Immature natural killer cell (primary cell): Measurements from ENCODE around the gene PPP4R2. TPM values are rescaled to one million over a fixed set of nuclear protein-coding genes. Genes with fewer than 3 reads are reported as not detected.

Source experiments
- DNase-seq, 3 donors: peaks; one replicate each; pipeline ENCODE4 v3.0.0; 2022; ENCODE audit warnings: mixed read lengths in 1 of 3
- H3K27ac Mint-ChIP-seq, 6 donors: one replicate each; pipeline ENCODE4 v1.8.0; 2020; ENCODE audit warnings: mixed read lengths in 6 of 6, mild to moderate bottlenecking in 5 of 6, inconsistent platforms in 4 of 6, moderate library complexity in 3 of 6
- H3K27me3 Mint-ChIP-seq, 3 donors: one replicate each; pipeline ENCODE4 v1.8.0; 2020 to 2021; ENCODE audit warnings: low read depth in 3 of 3, mild to moderate bottlenecking in 3 of 3, mixed read lengths in 3 of 3, moderate library complexity in 3 of 3, inconsistent platforms in 1 of 3
- H3K36me3 Mint-ChIP-seq, 3 donors: one replicate each; pipeline ENCODE4 v1.8.0; 2020; ENCODE audit warnings: mixed read lengths in 3 of 3, inconsistent platforms in 2 of 3, mild to moderate bottlenecking in 2 of 3
- H3K4me1 Mint-ChIP-seq, 2 donors: one replicate each; pipeline ENCODE4 v1.8.0; 2020; ENCODE audit warnings: inconsistent platforms in 2 of 2, mild to moderate bottlenecking in 2 of 2, mixed read lengths in 2 of 2, moderate library complexity in 1 of 2
- H3K4me3 Mint-ChIP-seq, 5 donors: one replicate each; pipeline ENCODE4 v1.8.0; 2020; ENCODE audit warnings: mild to moderate bottlenecking in 5 of 5, mixed read lengths in 5 of 5, inconsistent platforms in 3 of 5, moderate library complexity in 3 of 5
- H3K9me3 Mint-ChIP-seq, 6 donors: one replicate each; pipeline ENCODE4 v1.8.0; 2020; ENCODE audit warnings: mild to moderate bottlenecking in 6 of 6, mixed read lengths in 6 of 6, inconsistent platforms in 4 of 6, moderate library complexity in 3 of 6
- polyA plus RNA-seq, 3 donors: library from polyadenylated mRNA; unstranded; fragments of 300-500 nt; fragmentation: Illumina TruSeq; gene quantifications; one replicate each; pipeline ENCODE4 v1.2.3, GENCODE V29; 2021

The PPP4R2 gene, protein sequence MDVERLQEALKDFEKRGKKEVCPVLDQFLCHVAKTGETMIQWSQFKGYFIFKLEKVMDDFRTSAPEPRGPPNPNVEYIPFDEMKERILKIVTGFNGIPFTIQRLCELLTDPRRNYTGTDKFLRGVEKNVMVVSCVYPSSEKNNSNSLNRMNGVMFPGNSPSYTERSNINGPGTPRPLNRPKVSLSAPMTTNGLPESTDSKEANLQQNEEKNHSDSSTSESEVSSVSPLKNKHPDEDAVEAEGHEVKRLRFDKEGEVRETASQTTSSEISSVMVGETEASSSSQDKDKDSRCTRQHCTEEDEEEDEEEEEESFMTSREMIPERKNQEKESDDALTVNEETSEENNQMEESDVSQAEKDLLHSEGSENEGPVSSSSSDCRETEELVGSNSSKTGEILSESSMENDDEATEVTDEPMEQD
- polyA plus RNA-seq, result 10 to 100 TPM; 27.6 to 47.3 (median 44.9) TPM

DNA sequence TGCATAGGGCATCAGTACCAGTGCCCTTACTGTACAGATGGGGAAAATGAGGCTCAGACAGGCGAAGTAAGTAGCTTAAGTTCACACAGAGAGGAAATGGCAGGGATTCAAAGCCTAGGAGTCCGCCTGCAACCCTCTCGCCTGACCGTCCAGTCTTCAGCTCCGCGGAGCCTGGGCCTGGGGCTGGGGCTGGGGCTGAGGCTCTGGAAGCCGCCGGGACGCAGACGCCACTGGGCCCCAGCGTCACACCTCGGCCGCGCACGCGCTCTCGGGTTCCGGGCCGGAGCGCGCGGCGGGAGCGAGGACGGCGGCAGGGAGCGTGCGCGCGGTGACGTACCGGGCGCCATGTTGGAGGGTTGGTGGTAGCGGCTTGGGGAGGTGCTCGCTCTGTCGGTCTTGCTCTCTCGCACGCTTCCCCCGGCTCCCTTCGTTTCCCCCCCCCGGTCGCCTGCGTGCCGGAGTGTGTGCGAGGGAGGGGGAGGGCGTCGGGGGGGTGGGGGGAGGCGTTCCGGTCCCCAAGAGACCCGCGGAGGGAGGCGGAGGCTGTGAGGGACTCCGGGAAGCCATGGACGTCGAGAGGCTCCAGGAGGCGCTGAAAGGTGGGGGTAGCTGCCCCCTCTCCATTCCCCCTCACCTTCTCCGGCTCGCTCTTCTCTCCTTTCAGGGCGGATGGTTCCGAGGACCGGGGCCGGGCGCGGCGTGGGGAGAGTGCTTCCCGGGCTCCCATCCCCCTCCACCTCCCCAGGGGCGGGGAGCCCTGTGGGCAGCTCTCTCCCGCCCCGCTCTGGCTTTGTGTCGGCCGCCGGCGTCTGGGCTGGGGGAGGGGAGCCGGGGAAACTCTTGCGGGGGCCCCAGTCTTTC, at the start of gene PPP4R2:
TSS of gene PPP4R2 (plus strand) at position 339 of the 861 bp plus-strand sequence. CDS start at position 566, 227 bp downstream.
- Mint-ChIP-seq H3K9me3 (no peaks in the 10 kb centered on the region), H3K4me1 (peaks cover 43 to 51% of the 10 kb centered on the region in 2 donors), H3K36me3 (peaks cover 0 to 6% (median under 1%) of the 10 kb centered on the region in 3 donors), H3K4me3 (peak within 1 kb of the TSS; percentile 83 to 95 (median 91)), H3K27ac (peak within 1 kb of the TSS; percentile 91 to 97 (median 96)), H3K27me3 (peaks cover 0 to 7% (median 6%) of the 10 kb centered on the region in 3 donors)
- DNase-seq, result peak; percentile 93 to 94 (median 94)

DNA sequence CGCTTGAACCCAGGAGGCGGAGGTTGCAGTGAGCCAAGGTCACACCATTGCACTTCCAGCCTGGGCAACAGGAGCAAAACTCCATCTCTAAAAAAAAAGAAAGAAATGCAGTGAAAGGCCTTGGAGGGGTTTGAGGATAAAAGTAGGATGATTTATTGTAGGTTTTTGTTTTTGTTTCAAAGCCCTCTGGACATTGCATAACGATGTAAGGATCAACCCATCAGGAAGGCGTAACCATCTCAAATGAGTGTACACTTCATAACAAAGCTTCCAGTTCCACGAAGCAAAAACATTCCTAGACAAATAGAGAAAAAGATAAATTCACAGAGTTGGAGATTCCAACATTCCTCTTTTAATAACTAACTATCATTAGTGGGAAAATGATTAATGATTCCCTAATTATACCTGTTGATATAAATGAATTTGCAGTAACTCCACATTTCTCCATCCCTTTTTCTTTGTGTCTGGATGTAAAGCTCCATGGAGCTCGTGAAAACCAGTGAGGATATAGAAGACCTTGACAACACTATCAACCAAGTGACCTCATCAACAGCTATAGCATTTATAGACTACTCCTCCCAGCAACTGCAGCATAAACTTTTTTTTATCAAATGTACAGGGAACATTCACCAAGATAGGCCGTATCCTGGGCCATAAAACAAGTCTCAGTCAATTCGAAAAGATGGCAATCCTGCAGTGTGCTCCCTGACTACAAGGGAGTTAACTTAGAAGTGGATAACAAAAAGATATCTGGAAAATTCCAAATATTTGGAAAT, 48.7 kb upstream of the PPP4R2 start:
- Mint-ChIP-seq H3K36me3 (no peaks in the 10 kb centered on the region), H3K27ac (no peak overlapping the region)

DNA sequence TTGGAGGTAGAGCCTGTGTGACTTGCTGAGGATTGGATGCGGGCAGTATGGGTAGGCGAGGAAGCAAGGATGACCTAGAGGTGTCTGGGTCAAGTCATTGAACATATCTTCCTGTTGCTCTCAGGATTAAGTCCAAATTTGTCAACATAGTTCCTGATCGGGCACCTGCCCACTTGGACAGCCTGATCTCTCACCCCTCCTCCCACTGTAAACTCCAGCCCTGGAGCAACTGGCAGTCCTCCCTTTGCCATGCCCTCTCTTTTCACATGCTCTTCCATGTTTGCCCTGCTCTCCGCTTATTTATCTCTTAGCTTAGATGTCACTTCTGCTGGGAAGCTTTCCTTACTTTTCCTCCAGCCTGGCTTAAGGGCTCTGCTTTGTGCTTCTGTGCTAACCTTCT, 47.6 kb upstream of the PPP4R2 start:
- DNase-seq, result no peak
- Mint-ChIP-seq H3K36me3 (no peaks in the 10 kb centered on the region), H3K4me3 (no peak overlapping the region), H3K4me1 (peaks cover 0 to 11% of the 10 kb centered on the region in 2 donors), H3K27me3 (peaks cover 0 to 9% (median 6%) of the 10 kb centered on the region in 3 donors), H3K27ac (no peak overlapping the region), H3K9me3 (no peaks in the 10 kb centered on the region)

More for the DNA sequence above, 48.7 kb upstream of the PPP4R2 start:
- DNase-seq, result no peak
- H3K4me1 Mint-ChIP-seq, result peaks cover 0 to 11% of the 10 kb centered on the region in 2 donors
- no peaks in the 10 kb centered on the region for H3K9me3 Mint-ChIP-seq
- H3K4me3 Mint-ChIP-seq, result no peak overlapping the region
- peaks cover 0 to 9% (median 6%) of the 10 kb centered on the region in 3 donors for H3K27me3 Mint-ChIP-seq

DNA sequence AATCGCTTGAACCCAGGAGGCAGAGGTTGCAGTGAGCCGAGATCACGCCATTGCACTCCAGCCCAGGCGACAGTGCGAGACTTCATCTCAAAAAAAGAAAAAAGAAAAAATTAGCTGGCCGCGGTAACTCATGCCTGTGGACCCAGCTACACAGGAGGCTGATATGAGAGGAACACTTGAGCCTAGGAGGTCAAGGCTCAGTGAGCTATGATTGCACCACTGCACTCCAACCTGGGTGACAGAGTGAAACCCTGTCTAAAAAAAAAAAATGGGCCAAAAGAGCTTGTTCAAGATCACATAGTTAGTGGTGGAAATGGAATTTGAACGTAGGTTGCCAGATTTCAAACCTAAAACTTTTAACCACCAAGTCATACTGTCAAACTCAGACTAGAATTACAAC, 46.2 kb upstream of the PPP4R2 start:
- Mint-ChIP-seq H3K4me3 (no peak overlapping the region), H3K27me3 (peaks cover 0 to 9% (median 6%) of the 10 kb centered on the region in 3 donors), H3K36me3 (no peaks in the 10 kb centered on the region), H3K4me1 (peaks cover 0 to 11% of the 10 kb centered on the region in 2 donors), H3K27ac (no peak overlapping the region), H3K9me3 (no peaks in the 10 kb centered on the region)
- DNase-seq, result no peak

DNA sequence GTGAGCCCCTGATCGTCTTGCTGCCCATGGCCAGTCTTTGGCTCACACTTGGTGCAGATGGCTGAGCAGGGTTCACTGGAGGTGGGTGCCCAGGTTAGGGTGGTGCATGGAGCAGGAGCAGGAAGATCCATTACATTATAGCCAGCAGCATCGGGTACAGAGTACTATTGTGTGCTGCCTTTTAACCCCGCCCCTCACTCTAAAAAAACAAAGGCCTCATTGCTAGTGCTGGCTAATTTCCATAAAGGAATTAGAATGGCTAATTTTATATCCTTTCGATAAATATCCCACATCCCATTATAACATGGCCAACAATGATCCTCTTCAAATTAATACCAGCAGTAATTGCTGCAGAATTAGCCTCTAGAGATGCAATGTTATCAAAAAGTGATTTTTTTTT, 45.8 kb upstream of the PPP4R2 start:
- H3K4me1 Mint-ChIP-seq, result peaks cover 0 to 11% of the 10 kb centered on the region in 2 donors
- H3K27ac Mint-ChIP-seq, result no peak overlapping the region
- peaks cover 0 to 9% (median 6%) of the 10 kb centered on the region in 3 donors for H3K27me3 Mint-ChIP-seq
- no peak for DNase-seq
- no peaks in the 10 kb centered on the region for H3K9me3 Mint-ChIP-seq
- H3K4me3 Mint-ChIP-seq, result no peak overlapping the region
- H3K36me3 Mint-ChIP-seq, result no peaks in the 10 kb centered on the region

DNA sequence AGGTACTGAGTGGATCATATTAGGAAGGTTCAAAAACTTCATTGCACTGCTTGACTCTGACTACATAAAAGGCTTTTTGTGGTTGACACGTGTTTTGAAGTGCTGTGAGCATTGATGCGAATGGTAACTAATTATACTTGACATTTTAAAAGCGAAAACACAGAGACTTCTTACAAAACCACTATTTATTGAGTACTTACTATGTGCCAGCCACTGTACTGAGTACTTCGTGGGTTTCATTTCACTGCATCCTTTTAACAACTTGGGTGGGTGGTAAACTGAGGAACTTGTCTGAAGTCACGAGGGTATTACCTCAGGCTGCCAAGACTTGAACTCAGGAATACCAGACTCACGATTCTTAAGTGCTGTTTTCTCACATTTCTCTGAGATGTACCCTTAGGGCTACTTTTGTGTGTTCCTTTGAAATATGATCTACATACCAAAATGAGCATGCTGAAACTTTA, 45.3 kb upstream of the PPP4R2 start:
- Mint-ChIP-seq H3K27me3 (peaks cover 0 to 9% (median 6%) of the 10 kb centered on the region in 3 donors), H3K9me3 (no peaks in the 10 kb centered on the region), H3K4me1 (peaks cover 0 to 11% of the 10 kb centered on the region in 2 donors), H3K36me3 (no peaks in the 10 kb centered on the region), H3K27ac (no peak overlapping the region), H3K4me3 (no peak overlapping the region)
- no peak for DNase-seq

DNA sequence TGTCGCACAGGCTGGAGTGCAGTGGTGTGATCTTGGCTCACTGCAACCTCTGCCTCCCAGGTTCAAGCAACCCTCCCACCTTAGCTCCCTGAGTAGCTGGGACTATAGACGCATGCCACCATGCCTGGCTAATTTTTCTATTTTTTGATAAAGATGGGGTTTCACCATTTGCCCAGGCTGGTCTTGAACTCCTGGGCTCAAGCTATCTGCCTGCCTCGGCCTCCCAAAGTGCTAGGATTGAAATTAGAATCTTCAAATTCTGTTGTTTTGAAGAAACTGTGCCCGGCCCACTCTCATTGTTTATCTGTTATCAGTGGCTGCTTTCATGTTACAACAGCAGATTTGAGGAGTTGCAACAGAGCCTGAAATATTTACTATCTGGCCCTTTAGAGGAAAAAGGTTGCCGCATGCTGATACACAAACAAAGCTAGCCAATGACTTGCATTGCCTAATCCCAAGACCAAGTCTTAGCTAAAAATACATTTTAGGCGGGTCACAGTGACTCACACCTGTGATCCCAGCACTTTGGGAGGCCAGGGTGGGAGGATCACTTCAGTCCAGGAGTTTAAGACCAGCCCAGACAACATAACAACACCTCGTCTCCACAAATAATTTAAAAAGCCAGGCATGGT, 43.2 kb upstream of the PPP4R2 start:
- no peaks in the 10 kb centered on the region for H3K9me3 Mint-ChIP-seq
- peaks cover 0 to 11% of the 10 kb centered on the region in 2 donors for H3K4me1 Mint-ChIP-seq
- DNase-seq, result no peak
- peaks cover 0 to 7% (median 4%) of the 10 kb centered on the region in 3 donors for H3K27me3 Mint-ChIP-seq
- no peak overlapping the region for H3K27ac Mint-ChIP-seq
- H3K4me3 Mint-ChIP-seq, result no peak overlapping the region
- H3K36me3 Mint-ChIP-seq, result no peaks in the 10 kb centered on the region

DNA sequence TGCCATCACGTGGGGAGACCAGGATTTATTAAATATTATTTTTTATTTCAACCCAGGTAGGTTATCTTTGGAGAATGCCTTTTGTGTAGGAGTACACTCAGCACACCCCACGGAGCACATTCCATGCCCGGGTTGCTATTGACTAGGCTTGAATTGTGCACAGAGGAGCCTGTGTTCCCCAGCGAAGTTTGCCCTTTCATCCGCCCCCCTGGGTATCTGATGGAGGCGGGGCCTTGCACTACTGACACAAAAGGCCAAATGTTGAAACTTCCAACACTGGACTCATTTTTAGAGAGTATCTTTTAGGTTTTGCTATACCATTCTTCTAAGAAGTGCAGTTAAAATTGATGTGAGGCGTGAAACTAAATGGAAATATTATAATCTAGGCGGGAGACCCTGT, 39.3 kb upstream of the PPP4R2 start:
- peaks cover 0 to 4% (median 4%) of the 10 kb centered on the region in 3 donors for H3K27me3 Mint-ChIP-seq
- no peak overlapping the region for H3K27ac Mint-ChIP-seq
- H3K4me3 Mint-ChIP-seq, result no peak overlapping the region
- no peaks in the 10 kb centered on the region for H3K4me1 Mint-ChIP-seq
- no peaks in the 10 kb centered on the region for H3K36me3 Mint-ChIP-seq
- no peaks in the 10 kb centered on the region for H3K9me3 Mint-ChIP-seq
- DNase-seq, result no peak

DNA sequence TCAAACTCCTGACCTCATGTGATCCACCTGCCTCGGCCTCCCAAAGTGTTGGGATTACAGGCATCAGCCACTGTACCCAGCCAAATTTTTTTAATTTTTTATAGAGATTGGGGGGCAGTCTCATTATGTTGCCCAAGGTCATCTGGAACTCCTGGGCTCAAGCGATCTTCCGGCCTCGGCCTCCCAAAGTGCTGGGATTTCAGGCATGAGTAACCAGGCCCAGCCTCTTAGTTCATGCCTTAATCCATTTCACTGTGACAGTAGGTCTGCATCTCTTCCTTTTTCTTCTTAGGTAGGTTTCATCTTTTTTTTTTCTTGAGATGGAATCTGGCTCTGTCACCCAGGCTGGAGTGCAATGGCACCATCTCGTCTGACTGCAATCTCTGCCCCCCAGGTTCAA, 37.3 kb upstream of the PPP4R2 start:
- Mint-ChIP-seq H3K36me3 (no peaks in the 10 kb centered on the region), H3K4me3 (no peak overlapping the region), H3K9me3 (no peaks in the 10 kb centered on the region), H3K27ac (no peak overlapping the region), H3K4me1 (no peaks in the 10 kb centered on the region), H3K27me3 (peaks cover 0 to 5% (median 0%) of the 10 kb centered on the region in 3 donors)
- DNase-seq, result no peak

DNA sequence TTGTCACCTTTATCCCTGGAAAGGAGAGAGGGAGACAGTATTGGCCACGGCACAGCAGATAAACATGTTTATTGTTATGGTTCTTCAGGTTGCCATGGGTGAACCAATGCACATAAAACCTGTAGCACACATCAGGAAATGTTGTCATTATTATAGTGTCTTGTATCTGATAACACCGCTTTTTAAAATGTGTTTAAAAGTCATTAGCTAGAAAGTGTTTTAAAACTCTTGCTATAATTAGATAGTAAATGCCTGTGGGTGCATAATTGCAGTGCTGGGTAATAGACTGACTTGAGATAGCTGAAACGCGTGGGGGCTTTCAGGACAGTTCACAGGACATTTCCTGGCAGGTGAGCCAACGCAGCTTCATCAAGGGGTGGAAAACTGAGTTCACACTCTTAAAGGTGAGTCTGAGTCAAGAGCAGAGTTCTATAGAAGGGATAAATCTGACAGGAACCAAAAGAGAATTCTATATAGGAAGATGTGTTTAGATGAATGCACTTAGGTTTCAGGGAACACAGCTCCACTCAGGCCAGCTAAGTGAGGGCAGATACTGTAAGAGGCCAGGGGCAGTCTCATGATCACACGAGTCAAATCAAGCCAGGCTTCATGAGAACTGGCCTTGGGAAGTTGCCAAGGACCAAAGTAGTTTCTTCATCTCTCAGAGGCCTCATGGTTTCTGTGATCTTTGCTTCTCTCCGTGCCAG, 35.6 kb upstream of the PPP4R2 start:
- no peak overlapping the region for H3K27ac Mint-ChIP-seq
- no peak overlapping the region for H3K4me3 Mint-ChIP-seq
- DNase-seq, result no peak
- H3K9me3 Mint-ChIP-seq, result no peaks in the 10 kb centered on the region
- peaks cover 5 to 7% of the 10 kb centered on the region in 2 donors for H3K4me1 Mint-ChIP-seq
- H3K27me3 Mint-ChIP-seq, result peaks cover 0 to 5% (median 3%) of the 10 kb centered on the region in 3 donors
- no peaks in the 10 kb centered on the region for H3K36me3 Mint-ChIP-seq

DNA sequence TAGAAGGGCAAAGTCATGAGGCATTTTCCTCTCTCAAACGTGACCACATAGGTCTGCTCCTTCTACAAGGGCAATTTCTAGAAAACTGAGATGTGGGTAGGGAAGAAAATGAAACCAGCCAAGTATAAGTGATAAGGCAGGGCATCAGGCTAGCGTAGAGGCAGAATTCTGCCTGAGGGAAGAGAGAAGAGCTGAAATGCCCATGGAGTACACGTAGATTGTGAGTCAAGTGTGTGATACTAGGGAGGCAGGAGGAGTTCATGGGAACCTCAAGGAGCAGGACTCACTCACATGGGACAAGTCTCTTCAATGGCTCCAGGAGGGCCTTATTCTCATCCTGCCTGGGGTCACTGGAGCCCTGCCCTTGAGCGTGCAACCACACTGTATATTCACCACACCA, 34.9 kb upstream of the PPP4R2 start:
- peaks cover 0 to 5% (median 4%) of the 10 kb centered on the region in 3 donors for H3K27me3 Mint-ChIP-seq
- no peaks in the 10 kb centered on the region for H3K9me3 Mint-ChIP-seq
- no peak overlapping the region for H3K27ac Mint-ChIP-seq
- H3K4me1 Mint-ChIP-seq, result peaks cover 5 to 12% of the 10 kb centered on the region in 2 donors
- no peaks in the 10 kb centered on the region for H3K36me3 Mint-ChIP-seq
- no peak overlapping the region for H3K4me3 Mint-ChIP-seq
- no peak for DNase-seq

DNA sequence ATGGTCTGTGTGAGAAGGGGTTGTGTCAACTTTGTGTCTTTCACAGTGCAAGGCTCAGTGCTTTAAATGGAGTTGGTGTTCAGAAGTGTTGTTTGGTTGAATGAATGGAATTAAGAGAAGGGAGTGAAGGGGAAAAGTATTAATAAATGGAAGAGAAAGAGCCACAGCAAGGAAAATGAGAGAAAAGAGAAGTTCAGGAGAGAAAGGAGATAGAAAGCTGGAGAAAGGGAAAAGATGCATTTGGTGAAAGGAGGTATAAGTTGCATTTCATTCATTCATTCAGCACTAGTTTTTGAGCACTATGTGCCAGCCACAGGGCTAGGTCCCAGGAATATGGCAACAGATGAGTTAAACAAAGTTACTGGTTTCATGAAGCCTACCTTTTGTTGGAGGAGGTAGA, 34.3 kb upstream of the PPP4R2 start:
- no peaks in the 10 kb centered on the region for H3K9me3 Mint-ChIP-seq
- no peak for DNase-seq
- peaks cover 0 to 5% (median 4%) of the 10 kb centered on the region in 3 donors for H3K27me3 Mint-ChIP-seq
- peaks cover 5 to 12% of the 10 kb centered on the region in 2 donors for H3K4me1 Mint-ChIP-seq
- no peak overlapping the region for H3K27ac Mint-ChIP-seq
- H3K4me3 Mint-ChIP-seq, result no peak overlapping the region
- H3K36me3 Mint-ChIP-seq, result no peaks in the 10 kb centered on the region
